GM19238 (cell line): ENCODE results near the gene STAMBP.
"Not testable (repeated sequence)": the region's sequence is repeated elsewhere in the genome, so short reads cannot be mapped to it uniquely, and the experiment has no call there.

ENCODE experiments used
- DNase-seq: peaks from one replicate; pipeline ENCODE4 v3.0.0; 2011; ENCODE audit warnings: low spot score; ENCODE audit not compliant: insufficient read length

STAMBP gene

DNA sequence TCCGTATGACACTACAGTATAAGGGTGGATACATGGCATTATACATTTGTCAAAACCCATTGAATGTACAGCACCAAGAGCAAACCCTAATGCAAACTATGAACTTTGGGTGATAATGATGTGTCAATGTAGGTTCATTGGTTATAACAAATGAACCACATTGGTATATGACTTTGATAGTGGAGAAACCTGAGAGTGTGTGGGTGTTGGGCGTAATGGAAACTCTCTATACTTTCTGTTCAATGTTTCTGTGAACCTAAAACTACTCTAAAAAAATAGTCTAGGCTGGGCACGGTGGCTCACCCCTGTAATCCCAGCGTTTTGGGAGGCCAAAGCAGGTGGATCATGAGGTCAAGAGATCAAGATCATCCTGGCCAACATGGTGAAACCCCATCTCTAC is 57.6 kb downstream of the STAMBP start:
- no peak for DNase-seq

DNA sequence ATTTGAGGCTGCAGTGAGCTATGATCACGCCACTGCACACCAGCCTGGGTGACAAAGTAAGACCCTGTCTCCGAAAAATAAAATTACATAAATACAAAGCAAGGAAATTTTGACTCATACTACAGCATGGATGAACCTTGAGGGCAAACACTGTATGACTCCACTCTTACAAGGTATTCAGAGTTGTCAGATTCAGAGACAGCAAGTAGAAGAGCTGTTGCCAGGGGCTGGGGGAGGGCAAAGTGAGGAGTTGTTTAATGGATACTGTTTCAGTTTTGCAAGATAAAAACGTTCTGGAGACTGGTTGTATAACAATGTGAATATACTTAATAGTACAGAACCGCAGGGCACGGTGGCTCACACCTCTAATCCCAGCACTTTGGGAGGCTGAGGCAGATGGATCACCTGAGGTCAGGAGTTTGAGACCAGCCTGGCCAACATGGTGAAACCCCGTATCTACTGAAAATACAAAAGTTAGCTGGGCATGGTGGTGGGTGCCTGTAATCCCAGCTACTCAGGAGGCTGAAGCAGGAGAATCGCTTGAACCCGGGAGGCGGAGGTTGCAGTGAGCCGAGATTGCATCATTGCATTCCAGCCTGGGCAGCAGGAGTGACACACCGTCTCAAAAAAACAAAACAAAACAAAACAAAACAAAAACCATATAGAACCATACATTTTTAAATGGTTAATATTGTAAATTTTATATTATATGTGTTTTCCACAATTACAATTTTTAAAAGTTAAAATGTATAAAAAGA is 59.0 kb downstream of the STAMBP start:
- DNase-seq: not testable (repeated sequence)

DNA sequence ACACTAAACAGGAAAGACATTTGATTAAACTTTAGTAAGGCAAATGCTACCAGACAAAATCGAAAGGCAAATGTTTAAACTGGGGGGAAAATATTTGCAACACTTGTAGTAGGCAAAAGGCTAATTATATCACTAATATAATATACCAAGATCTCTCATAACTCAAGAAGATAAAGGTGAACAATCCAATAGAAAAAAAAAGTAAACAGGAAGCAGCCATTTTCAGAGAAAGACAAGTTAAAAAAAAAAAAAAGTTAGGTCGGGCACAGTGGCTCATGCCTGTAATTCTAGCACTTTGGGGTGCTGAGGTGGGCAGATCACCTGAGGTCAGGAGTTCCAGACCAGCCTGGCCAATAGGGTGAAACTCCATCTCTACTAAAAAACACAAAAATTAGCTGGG is 59.6 kb downstream of the STAMBP start:
- DNase-seq: no peak

DNA sequence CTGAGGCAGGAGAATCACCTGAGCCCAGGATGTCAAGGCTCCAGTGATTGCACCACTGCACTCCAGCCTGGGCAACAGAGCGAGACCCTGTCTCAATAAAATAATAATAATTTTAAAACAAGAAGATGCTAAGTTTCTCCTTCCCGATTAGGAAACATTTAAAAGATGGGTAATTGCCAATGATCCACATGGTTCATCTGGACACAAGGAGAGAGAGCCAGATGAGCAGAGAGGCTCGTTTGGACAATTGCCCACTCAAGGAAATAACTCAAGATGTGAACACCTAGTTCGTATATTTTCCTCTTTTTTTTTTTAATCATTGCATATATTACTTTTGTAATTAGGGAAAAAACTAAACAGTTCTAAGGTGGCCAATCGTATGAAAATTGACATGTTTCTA is 60.4 kb downstream of the STAMBP start:
- no peak for DNase-seq

DNA sequence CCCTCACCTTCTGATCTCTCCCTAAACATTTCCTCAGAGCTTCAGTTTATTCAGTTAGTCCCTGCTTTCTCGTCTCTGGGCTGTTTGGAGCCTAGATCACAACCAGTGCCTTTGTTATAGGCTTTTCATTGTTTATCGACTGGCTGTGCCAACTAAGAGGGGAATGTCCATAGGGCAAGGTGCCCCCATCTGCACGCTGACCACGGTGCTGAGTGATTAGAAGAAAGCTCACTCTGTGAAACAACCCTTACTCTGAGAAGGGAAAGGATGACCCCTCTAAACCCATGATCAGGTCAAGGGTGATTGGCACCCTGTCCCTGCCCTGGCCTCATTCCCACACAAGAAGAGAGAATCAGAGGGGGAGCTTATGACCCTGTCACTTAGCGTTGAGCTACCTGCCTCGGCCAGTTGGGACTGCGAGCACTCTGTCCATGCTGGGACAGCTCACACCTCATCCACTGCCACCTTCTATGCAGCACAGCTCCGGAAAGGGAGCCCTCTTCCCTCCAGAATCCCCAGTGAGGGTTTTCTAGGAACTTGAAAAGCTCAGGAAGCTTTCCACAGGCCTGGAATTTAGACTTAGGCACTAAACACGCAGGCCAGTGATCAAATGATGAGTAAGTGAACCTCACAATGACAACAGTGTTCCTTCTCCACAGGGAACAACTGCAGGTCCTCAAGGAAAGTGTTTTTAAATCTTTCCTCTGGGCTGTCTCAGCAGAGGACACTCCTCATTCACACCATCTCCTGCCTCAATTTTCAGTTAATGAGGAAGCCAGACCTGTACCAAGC is 61.7 kb downstream of the STAMBP start:
- DNase-seq: no peak

DNA sequence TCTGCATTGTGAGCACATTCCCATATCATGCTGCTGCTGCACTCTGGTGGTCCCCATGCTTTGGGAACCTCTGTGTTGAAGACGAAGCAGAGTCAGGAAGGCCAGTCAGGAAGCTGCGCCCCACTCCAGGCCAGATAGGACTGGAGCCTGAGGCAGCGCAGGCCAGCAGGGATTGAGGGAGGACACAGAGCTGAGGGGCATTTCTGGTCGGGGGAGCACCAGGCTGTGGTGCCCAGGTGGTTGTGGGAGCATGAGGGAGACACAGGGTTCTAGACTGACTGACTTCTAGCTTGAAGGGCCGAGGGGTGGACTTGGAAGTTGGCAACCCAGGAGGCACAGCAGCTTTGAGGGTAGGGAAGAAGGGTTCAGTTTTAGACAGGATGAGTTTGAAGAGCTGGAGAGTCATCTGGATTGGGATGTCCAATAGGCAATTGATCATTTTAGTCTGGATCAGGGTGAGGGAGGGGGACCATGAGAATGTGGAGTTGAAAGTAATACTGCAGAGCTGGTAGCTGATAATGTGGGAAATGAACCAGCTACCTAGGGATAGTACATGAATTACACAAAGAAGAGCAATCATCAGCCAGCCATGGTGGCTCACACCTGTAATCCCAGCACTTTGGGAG is 62.6 kb downstream of the STAMBP start:
- no peak for DNase-seq

DNA sequence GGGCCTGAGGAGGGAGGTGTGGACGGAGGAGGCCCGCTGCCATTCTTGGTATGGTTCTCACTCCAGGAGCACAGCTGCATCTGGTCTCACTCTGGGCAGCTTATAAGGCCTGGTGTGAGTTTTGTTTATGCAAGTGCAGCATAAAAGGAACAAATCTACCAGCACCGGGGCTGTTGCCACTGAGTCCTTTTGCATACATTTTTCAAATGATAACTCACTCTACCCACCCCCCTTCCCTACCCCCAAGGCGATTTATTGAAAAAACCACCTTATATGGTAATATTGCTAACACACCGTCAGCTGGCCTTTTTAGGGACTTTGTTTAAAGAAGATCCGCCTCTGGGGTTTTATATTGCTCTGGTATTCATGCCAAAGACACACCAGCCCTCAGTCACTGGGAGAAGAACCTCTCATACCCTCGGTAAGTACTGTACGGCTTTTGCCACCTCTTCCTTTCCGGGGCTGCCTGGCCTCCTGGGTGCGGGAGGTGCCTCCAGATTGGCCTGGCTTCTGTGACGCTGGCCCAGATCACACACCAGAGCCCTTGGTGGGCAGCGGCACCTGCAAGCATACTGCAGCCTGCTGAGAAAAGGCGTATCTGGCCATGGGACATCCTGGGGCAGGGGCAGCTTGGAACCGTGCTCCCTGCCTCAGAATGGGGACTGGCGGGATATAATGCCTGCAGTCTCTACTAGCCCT is 64.0 kb downstream of the STAMBP start, which contains the start of gene ACTG2:
TSS of gene ACTG2 (plus strand) at position 378 of the 699 bp plus-strand sequence. CDS start 8,304 bp downstream, outside the sequence.
- DNase-seq: no peak

DNA sequence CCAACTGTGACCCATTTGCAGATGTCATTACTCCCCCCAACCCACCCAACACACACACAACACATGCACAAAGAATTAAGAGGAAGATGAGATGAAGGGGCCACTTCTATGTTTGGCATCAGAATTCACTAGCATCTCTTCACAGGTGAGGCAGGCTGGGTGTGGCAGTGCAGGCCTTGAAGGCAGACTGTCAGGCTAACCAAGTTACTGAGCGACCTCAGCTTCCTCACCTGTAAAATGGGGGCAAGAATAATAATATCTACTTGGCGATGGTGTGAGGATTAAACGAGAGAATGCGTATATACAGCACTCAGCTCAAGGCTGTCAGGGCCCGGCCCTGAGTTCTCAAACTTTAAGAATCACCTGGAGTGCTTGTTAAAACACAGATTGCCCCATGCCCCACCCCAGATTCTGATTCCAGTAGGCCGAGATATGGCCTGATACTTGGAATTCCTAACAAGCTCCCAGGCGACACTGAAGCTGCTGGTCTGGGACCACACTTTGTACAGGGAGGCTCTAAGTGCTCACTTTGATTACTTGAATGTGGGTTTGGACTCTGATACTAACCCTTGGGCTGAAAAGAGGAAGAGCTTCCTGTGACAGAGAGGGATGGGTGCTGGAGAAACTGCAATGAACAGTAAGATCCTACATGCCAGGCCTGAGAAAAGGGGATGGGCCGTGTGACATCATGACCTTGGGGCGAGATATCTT is 65.2 kb downstream of the STAMBP start:
- DNase-seq: no peak

DNA sequence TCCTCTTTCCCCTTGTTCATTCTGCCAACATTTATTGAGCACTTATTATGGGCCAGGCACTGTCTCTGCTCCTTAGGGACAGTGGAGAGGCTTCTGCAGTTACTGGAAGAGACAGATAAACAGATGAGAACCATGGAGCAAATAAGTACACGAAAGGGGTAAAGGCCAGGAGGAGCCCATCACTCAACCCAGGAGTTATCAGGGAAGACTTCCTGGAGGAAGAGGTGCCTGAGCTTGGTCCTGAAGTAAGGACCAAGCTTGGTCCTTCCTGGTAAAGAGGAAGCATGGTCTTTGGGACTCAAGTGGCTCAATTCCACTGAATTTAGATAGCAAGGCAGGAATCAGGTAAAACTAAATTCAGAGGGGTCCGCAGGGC is 65.7 kb downstream of the STAMBP start:
- DNase-seq: no peak

DNA sequence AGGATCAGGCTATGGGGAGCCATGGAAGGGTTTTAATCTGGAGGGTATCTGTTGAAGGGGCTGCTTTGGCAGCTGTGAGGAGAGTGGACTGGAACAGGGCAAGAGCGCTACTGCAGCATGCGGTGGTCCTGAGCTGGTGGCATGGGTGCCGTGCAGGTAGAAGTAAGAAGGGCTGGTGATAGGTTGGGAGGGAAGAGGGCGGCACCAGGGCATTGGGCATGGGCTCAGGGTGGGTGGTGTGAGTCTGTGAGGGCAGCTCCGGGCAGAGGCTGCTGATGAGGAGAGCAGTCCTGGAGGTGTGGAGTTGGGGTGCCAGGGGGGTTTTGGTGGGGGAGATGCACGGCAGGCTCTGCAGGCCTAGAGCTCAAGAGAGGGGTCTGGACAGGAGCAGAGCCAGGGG is 66.1 kb downstream of the STAMBP start:
- no peak for DNase-seq

DNA sequence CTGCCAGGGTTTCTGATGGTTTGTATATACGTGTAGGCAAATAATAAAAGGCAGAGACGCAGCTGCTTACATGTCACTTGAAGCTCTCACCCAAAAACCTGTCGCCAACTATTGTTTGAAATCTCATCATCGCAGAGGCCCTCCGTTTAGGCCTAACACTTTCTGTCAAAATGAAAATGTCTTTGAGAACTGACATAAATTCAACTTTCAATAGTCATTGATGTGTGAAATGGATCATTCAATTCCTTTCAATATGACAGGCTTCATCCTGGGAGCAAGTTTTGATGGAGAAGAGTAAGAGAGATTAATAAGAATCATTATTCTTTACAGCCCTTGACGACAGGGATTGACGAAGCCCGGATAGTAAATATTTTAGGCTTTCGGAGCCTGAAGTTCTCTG is 66.7 kb downstream of the STAMBP start:
- no peak for DNase-seq

DNA sequence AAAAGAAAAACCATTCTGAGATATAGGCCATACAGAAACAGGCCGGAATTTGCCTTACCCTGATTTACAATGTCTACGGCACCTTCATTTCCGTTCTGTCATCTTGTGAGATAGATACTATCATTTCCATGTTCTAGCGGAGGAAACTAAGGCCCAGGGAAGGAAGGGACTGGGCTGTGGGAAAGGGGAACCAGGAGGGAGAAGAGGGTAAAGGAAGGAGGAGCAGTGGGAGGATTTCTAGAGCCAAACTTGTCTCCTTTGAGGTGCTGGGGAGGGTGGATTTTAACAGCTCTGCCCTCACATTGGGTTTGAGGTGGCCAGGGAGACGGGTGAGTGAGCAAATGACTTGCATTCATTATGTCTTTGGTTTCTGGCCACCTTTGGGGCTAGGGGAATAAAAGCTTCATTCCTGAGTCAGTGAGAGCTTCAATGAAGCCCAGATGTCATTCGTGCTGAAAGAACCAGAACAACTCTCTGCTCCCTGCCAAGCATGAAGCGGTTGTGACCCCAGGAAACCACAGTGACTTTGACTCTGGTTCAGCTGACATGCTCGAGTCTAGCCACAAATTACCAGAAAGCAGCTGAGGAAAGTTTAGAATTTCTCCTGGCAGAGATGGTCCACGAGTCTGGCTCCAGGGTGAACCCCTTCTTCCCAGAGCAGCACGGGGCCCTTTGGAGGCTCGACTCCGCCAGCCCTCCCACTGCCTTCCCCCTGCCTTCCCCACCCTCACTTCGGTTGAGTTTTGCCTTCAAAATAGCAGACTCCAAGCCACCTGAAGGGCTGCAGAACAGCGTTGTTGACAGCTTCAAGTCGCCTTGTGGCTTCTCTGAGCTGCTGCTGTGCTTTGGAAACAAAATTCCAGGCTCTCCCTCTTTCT is 67.8 kb downstream of the STAMBP start:
- DNase-seq: no peak

DNA sequence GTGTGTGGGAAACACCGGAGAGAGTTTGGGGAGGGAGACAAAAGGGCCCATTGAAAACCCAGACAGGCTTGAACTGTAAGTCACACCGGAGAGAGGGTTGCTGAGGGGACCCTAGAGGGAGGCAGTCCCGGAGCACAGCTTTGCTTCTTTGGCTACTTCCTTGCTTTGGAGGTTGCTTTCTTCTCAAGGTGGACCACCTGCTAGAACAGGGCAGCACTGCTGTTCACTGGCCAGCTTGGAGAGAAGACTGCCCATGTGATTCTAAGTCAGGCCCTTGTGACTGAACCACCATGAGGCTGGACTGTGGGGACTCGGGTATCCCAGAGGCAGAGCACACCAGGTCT is 68.5 kb downstream of the STAMBP start:
- DNase-seq: no peak

DNA sequence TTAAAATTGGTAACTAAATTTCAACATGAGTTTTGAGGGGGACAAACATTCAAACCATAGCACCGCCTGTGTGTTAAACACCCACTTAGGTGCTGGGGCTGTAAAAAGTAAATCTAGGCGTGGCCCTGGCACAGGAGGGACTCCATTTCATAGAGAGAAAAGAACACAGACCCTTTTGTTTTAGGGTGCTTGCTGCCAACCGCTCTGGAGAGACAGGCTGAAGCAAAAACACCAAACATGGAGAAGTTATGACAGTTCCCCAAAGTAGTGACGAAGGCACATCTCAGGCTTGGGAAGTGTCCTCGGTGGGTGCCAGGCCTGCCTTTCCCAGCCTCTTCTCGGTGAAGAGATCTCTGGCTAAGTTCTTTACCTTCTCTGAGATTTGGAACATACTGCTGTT is 69.2 kb downstream of the STAMBP start:
- DNase-seq: no peak

DNA sequence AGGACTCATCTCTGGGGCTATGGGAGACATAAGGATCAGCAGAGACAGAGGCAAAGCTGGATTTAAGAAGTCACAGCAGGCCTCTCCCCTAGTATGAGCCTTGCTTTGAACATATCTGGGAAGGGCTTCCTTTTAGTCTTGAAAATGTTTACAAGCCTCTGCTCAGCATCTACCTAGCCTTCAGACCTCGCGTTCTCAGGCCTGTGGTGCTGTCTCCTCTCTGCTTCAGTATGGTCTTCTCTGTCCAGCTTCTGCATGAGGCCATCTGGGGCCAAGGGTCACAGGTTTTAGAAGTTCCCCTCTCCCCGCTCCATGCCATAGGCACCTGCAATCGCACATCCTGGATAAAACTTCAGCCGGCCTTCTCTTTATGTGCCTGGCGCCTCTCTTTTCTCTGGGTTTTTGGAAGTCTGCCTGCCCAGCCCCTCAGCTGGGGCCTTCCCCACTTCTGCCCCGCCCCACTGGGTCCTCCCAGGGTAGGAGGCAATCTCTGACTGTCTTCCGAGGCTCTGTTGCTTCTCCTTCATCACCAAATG is 71.1 kb downstream of the STAMBP start:
- no peak for DNase-seq

DNA sequence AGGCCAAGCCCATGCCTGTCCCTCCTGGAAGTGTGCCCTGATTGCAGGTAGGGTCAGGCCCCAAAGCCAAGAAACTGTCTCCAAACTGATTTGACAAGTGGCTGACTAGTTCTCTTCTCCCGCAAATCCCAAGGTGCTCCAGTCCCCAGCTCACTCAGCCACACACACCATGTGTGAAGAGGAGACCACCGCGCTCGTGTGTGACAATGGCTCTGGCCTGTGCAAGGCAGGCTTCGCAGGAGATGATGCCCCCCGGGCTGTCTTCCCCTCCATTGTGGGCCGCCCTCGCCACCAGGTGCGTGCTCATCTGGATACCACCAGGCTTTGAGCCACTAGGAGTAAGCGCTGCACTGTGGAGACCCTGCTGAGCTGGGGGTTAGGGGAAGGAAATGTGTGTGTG is 72.4 kb downstream of the STAMBP start:
- no peak for DNase-seq

DNA sequence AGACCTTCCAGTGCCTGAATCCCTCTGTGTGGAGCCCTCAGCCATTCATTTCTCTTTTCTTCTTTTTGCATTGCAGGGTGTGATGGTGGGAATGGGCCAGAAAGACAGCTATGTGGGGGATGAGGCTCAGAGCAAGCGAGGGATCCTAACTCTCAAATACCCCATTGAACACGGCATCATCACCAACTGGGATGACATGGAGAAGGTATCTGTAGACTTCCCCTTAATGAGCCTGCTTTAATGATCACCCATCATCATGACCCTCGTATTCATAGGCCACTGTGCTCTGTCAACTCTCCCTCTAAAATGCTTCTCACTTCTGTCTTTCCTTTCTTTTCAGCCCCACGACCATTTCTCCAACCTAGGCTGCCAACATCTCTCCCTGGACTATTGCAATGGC is 73.5 kb downstream of the STAMBP start:
- DNase-seq: no peak

DNA sequence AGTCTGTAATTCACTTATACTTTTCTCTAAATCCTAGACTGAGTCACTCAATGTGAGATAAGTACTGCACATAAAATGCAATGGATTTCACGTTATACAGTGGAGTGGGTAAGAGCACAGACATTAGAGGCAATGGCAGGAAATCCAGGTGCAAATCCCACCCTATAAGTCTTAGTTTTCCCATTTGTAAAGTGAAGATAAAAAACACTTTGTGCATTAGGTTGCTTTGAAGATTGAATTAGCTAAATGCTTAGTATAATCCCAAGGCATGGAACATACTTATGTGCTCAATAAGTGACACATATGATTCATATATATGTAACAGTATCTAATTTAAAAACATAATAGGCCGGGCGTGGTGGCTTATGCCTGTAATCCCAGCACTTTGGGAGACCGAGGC is 74.6 kb downstream of the STAMBP start:
- DNase-seq: no peak

DNA sequence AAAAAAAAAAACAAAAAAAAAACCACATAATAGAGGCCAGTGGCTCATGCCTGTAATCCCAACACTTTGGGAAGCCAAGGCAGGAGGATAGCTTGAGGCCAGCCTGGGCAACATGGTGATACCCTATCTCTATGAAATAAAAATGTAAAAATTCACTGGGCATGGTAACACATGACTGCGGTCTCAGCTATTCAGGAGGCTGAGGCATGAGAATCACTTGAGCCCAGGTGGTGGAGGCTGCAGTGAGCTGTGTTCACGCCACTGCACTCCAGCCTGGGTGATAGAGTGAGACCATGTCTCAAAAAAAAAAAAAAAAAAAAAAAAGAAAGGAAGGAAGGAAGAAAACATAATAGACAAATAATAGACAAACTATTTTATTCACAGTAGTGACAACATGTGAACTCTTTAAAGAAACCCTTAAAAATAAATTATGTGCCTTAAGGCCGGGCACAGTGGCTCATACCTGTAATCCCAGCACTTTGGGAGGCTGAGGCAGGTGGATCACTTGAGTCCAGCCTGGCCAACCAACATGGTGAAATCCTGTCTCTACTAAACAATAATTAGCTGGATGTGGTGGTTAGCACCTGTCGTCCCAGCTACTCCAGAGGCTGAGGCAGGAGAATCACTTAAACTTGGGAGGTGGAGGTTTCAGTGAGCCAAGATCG is 75.3 kb downstream of the STAMBP start:
- not testable (repeated sequence) for DNase-seq
